PC-3 (cell line): ENCODE measurements around the gene DLG1.

Experiments used
- CTCF ChIP-seq: fragments of 300-600 bp; sonication (generic); conservative IDR thresholded peaks from 2 replicates; pipeline ENCODE4 v1.5.1; 2017; ENCODE audit warnings: antibody characterized with exemption, low read depth, mild to moderate bottlenecking, low read length
- EZH2 ChIP-seq: fragments of 300-600 bp; sonication (generic); IDR thresholded peaks from one replicate; pipeline ENCODE4 v1.6.1; 2017; ENCODE audit warnings: antibody characterized with exemption, mild to moderate bottlenecking, low read length; ENCODE audit not compliant: unreplicated experiment
- EZH2phosphoT487 ChIP-seq: fragments of 300-600 bp; sonication (generic); IDR thresholded peaks from 2 replicates; pipeline ENCODE4 v1.6.1; 2018; ENCODE audit warnings: mild to moderate bottlenecking, antibody characterized with exemption, low read length, borderline replicate concordance

GRCh38 chr3:197300361-197300760 lies 1.9 kb upstream of the DLG1 start:
- TF ChIP-seq CTCF (no peak), EZH2 (no peak), EZH2phosphoT487 (no peak)
